Measurements from ENCODE around the gene MAMLD1.
"Not testable (repeated sequence)": the region's sequence is repeated elsewhere in the genome, so short reads cannot be mapped to it uniquely, and the experiment has no call there.

DNA sequence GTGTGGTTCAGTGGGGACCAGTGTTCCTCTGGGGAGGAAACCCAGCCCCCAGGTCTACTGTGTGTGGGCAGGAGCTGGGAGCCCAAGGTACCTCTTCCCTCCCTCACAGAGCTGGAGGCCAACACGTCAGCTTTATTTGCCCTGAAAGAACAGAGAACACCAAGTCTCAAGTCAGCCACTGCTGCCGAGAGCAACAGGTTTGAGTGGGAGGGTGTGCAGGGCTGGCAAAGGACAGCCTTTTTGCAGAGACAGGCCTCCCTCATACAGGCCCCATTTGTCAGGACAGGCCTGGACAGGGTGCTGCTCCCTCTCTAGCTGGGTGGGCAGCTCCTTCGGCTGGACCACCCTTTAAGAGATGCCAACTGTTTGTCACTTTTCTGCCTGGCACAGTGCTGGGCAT is 22.8 kb upstream of the MAMLD1 start:
- not testable (repeated sequence) for TF ChIP-seq CTCF (IDR thresholded peaks at IDR 0.05; ENCODE audit: low read depth, low read length, missing input control); HNF4G (IDR thresholded peaks at IDR 0.05); RAD21 (IDR thresholded peaks at IDR 0.05); GABPA (IDR thresholded peaks at IDR 0.05 in 1 of 2, conservative IDR thresholded peaks at IDR 0.05 in 1 of 2); RXRA (IDR thresholded peaks at IDR 0.05)
